Spinal cord (tissue), 10 donors: Measurements from ENCODE around the gene MDK. TPM values are rescaled to one million over a fixed set of nuclear protein-coding genes. Genes with fewer than 3 reads are reported as not detected.

Experiments
- DNase-seq, 6 donors: peaks; one replicate each; pipeline versions ENCODE4 v3.0.0 to v3.0.0-alpha.2; 2013 to 2015; ENCODE audit warnings: low spot score in 6 of 6, low read depth in 4 of 6
- H3K27ac ChIP-seq: one replicate; pipeline ENCODE4 v1.5.1; 2013; ENCODE audit warnings: low read depth, low read length, control low read depth
- H3K27me3 ChIP-seq: one replicate; pipeline ENCODE4 v1.6.1; 2013; ENCODE audit warnings: low read length; ENCODE audit not compliant: control insufficient read depth, insufficient read depth
- H3K36me3 ChIP-seq: one replicate; pipeline ENCODE4 v1.6.1; 2013; ENCODE audit warnings: low read length; ENCODE audit not compliant: control insufficient read depth, insufficient read depth
- H3K4me1 ChIP-seq: one replicate; pipeline ENCODE4 v1.6.1; 2013; ENCODE audit warnings: low read length; ENCODE audit not compliant: control insufficient read depth, insufficient read depth
- H3K4me3 ChIP-seq: one replicate; pipeline ENCODE4 v1.5.1; 2013; ENCODE audit warnings: low read depth, low read length, control low read depth
- H3K9me3 ChIP-seq: one replicate; pipeline ENCODE4 v1.6.1; 2013; ENCODE audit warnings: low read length; ENCODE audit not compliant: control insufficient read depth, insufficient read depth
- WGBS: methylation state at CpG from one replicate; pipeline ENCODE4 v1.1.5; 2013; ENCODE audit warnings: missing lambda C conversion rate; ENCODE audit not compliant: insufficient coverage; 5-methylcytosine and 5-hydroxymethylcytosine counted together
- polyA plus RNA-seq, 2 donors: library from polyadenylated mRNA; unstranded; fragments of 120-200 nt; gene quantifications; one replicate each; pipeline ENCODE4 v1.2.1, GENCODE V29; 2013; ENCODE audit not compliant: insufficient read length in 2 of 2
- total RNA-seq, 2 donors: library from RNA; depleted of rRNA in 1 of 2; stranded (reverse); fragments of 120-200 nt in 1 of 2; fragments of >200 nt in 1 of 2; gene quantifications; one replicate each; pipeline versions ENCODE4 v1.2.3 to v1.2.4, GENCODE V29; 2013 to 2014
- donor health status: healthy.

The MDK gene
- total and polyA plus RNA-seq, 4 donors: 47.0 to 423 (median 259) TPM

- no peaks in the 10 kb centered on the region for H3K36me3 ChIP-seq
- DNase-seq: no peak
- WGBS: 96% methylated on average over 10 of the region's 12 CpGs
- no peak overlapping the region for H3K4me3 ChIP-seq
- peaks cover 62% of the 10 kb centered on the region for H3K4me1 ChIP-seq
- H3K9me3 ChIP-seq: no peaks in the 10 kb centered on the region
- H3K27me3 ChIP-seq: peaks cover 15% of the 10 kb centered on the region
- peak overlapping the region; percentile 34 for H3K27ac ChIP-seq
Measured at GRCh38 chr11:46336563-46337180, 44.8 kb upstream of the MDK start.

DNA sequence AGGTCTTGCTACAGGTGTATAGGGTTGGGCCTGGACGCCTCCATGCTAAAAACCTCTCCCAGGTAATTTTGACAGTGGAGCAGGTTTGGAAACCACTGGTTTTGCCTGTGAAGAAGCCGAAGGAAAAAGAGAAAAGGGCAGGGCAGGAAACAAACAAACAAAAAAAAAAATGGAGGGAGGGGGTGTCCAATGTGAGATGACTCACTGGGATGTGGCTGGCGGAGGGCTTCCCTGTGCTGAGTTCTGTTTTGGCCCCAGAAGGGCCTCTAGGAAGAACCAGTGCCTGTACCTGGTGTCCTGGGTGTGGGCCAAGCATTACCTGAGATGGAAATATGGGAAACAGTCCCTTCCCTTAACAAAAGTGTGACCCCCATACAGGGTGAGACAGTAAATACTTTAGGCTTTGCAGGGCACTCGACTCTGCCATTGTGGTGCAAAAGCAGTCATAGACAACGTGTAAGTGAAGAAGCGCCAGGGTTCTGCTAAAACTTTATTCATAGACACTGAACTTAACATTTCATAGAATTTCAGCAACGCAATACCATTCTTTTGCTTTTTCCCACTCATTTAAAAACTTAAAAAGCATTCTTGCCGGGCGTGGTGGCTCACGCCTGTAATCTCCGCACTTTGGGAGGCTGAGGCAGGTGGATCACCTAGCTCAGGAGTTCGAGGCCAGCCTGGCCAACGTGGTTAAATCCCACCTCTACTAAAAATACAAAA is 43.7 kb upstream of the MDK start:
- H3K9me3 ChIP-seq: no peaks in the 10 kb centered on the region
- H3K4me1 ChIP-seq: peaks cover 62% of the 10 kb centered on the region
- no peak for DNase-seq
- H3K27ac ChIP-seq: no peak overlapping the region
- no peaks in the 10 kb centered on the region for H3K36me3 ChIP-seq
- peaks cover 6% of the 10 kb centered on the region for H3K27me3 ChIP-seq
- 90% methylated on average over 11 of the region's 13 CpGs for WGBS
- H3K4me3 ChIP-seq: no peak overlapping the region

DNA sequence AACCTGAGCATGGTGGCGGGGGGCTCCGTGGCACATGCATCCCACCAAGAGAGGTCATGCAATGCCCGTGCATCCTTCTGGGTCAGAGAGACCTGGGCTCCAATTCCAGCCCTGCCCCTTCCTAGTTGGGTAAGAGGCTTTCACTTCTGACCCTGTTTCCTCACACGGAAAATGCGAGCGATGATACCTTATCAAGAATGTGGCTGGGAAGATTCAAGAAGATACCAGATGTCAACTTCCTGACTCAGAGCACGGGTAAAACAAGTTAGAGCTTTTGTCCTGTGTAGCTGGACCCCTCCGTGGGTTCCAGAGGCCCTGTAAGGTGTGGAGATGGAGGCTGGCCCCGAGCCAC is 42.9 kb upstream of the MDK start:
- Histone ChIP-seq H3K4me1 (peaks cover 58% of the 10 kb centered on the region), H3K9me3 (no peaks in the 10 kb centered on the region), H3K36me3 (no peaks in the 10 kb centered on the region), H3K27me3 (peaks cover 2% of the 10 kb centered on the region), H3K27ac (no peak overlapping the region), H3K4me3 (no peak overlapping the region)
- DNase-seq: no peak
- 55% methylated on average over 9 of the region's 9 CpGs for WGBS

- peak overlapping the region; percentile 26 for H3K27ac ChIP-seq
- H3K4me1 ChIP-seq: peaks cover 53% of the 10 kb centered on the region
- no peak overlapping the region for H3K4me3 ChIP-seq
- H3K9me3 ChIP-seq: no peaks in the 10 kb centered on the region
- no peaks in the 10 kb centered on the region for H3K36me3 ChIP-seq
- DNase-seq: peak in 2 of 6 donors; percentile 75 to 76
- 19% methylated on average over 14 of the region's 16 CpGs for WGBS
- H3K27me3 ChIP-seq: no peaks in the 10 kb centered on the region
Measured at GRCh38 chr11:46338988-46339666, 42.3 kb upstream of the MDK start.

DNA sequence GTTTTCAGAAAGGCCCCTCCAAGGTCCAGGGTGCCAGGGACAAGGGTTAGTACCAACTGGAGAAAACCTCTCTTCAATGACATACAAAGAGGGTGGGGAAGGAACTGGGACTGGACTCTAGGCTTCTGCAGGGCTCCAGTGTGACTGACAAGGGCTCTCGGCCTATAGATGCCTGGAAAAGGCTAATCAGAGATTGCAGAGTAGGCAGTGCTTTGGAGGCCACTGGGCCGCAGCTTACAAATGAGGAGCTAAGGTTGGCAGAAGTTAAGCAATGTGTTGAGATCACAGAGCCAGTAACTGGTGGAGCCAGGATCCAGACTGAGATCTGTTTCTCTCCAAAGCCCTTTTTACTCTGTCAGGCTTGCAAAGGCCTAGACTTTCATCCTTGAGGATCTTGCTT is 41.7 kb upstream of the MDK start:
- H3K9me3 ChIP-seq: no peaks in the 10 kb centered on the region
- H3K36me3 ChIP-seq: no peaks in the 10 kb centered on the region
- H3K4me3 ChIP-seq: no peak overlapping the region
- no peak overlapping the region for H3K27ac ChIP-seq
- peaks cover 48% of the 10 kb centered on the region for H3K4me1 ChIP-seq
- no peaks in the 10 kb centered on the region for H3K27me3 ChIP-seq
- 93% methylated on average over 2 of the region's 2 CpGs for WGBS
- no peak for DNase-seq

DNA sequence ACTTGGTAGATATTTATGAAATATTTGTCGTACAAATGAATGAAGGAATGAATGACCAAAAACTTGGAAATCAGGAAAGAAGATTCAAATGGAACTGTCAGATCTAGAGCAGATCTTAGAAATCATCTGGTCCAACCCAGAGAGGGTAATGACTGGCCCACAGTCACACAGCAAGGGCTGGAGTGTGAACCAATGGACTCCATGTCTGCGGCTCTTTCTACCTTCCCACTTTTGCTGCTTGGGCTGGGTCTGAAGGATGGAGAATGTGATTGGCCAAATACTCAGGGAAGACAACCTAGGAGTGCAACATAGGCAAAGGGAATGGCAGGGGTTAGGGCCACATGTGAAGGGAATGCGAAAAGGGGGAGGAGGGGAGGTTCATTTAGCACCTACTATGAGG is 40.0 kb upstream of the MDK start:
- Histone ChIP-seq H3K27ac (no peak overlapping the region), H3K4me1 (peaks cover 40% of the 10 kb centered on the region), H3K27me3 (no peaks in the 10 kb centered on the region), H3K9me3 (no peaks in the 10 kb centered on the region), H3K4me3 (no peak overlapping the region), H3K36me3 (peaks cover 9% of the 10 kb centered on the region)
- DNase-seq: no peak
- WGBS: 94% methylated on average over 2 of the region's 3 CpGs

DNA sequence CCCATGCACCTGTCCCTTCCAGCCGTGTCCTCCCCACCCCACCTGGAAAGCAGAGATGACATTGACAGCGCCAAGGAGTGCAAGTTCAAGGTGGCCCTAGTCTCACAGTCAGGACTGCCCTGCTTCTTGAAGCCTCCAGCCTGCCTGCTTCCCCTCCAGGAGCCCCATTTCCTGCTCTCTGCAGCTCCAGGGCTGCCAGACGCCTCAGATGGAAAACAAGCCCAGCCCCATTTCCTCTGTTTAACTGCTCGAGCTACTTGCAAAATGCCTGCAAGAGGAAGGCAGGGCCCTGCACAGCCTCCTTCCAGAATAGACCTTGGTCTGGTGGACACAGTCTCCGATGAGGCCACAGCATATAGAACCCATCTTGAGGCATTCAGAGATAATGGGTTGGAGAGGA is 39.2 kb upstream of the MDK start:
- Histone ChIP-seq H3K27ac (no peak overlapping the region), H3K36me3 (peaks cover 9% of the 10 kb centered on the region)
- 56% methylated on average over 4 of the region's 5 CpGs for WGBS

DNA sequence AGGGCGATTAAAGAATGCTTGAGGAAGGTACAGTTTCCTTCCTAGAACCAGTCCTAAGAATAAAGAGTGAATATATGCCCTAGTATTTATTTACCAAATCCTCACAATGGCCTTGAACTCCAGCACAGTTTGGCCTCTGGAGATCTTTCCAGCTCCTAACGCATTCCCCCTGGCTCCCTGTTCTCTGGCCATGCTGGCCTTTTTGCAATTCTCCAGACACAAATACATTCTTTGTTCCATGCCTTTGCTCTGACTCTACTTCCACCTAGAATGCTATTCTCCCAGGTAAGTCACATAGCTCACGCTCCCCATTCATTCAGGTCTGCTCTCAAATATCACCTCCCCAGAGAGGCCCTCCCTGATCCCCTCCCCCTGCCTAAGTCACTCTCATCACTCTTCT is 37.9 kb upstream of the MDK start:
- no peaks in the 10 kb centered on the region for H3K27me3 ChIP-seq
- H3K4me1 ChIP-seq: peaks cover 44% of the 10 kb centered on the region
- no peak for DNase-seq
- H3K36me3 ChIP-seq: peaks cover 9% of the 10 kb centered on the region
- H3K9me3 ChIP-seq: no peaks in the 10 kb centered on the region
- WGBS: 77% methylated on average over 2 of the region's 3 CpGs
- H3K27ac ChIP-seq: no peak overlapping the region
- no peak overlapping the region for H3K4me3 ChIP-seq

More for the DNA sequence above, 39.2 kb upstream of the MDK start:
- no peak for DNase-seq
- no peaks in the 10 kb centered on the region for H3K9me3 ChIP-seq
- peaks cover 41% of the 10 kb centered on the region for H3K4me1 ChIP-seq
- H3K27me3 ChIP-seq: no peaks in the 10 kb centered on the region
- no peak overlapping the region for H3K4me3 ChIP-seq

GRCh38 chr11:46345131-46345597 is 36.3 kb upstream of the MDK start:
- DNase-seq: no peak
- H3K27me3 ChIP-seq: no peaks in the 10 kb centered on the region
- 63% methylated on average over 18 of the region's 20 CpGs for WGBS
- H3K36me3 ChIP-seq: peaks cover 17% of the 10 kb centered on the region
- H3K4me1 ChIP-seq: peaks cover 38% of the 10 kb centered on the region
- H3K27ac ChIP-seq: peak overlapping the region; percentile 40
- no peaks in the 10 kb centered on the region for H3K9me3 ChIP-seq
- H3K4me3 ChIP-seq: peak overlapping the region; percentile 21
